Activated CD4-positive, alpha-beta T cell treated with anti-CD3 and anti-CD28 coated beads for 36 hours (primary cell): ENCODE results near the gene CAPNS2. TPM values are rescaled to one million over a fixed set of nuclear protein-coding genes. Genes with fewer than 3 reads are reported as not detected.
"Not testable (repeated sequence)": the region's sequence is repeated elsewhere in the genome, so short reads cannot be mapped to it uniquely, and the experiment has no call there.

Experiments
- ATAC-seq: fragments of 200-7000 bp; cut with Tn5 transposase; one replicate; pipeline ENCODE4 v1.10.0; 2021; ENCODE audit warnings: mild to moderate bottlenecking, moderate library complexity
- CTCF ChIA-PET: fragments of 350-600 bp; sonication (Branson Sonifier 250); formaldehyde crosslinking; loops from one replicate; lab custom pipeline; 2021; ENCODE audit warnings: antibody characterized with exemption; lab: Charles Lee
- POLR2A ChIA-PET: fragments of 350-600 bp; sonication (Branson Sonifier 250); formaldehyde crosslinking; loops from one replicate; lab custom pipeline; 2021; ENCODE audit warnings: antibody characterized with exemption, inconsistent platforms; lab: Charles Lee
- DNase-seq: peaks from one replicate; pipeline ENCODE4 v3.0.0-alpha.2; 2020
- H3K27ac Mint-ChIP-seq: one replicate; pipeline ENCODE4 v1.8.0; 2021; ENCODE audit warnings: mixed read lengths
- H3K27me3 Mint-ChIP-seq: one replicate; pipeline ENCODE4 v1.8.0; 2021; ENCODE audit warnings: mixed read lengths
- H3K36me3 Mint-ChIP-seq: one replicate; pipeline ENCODE4 v1.8.0; 2021; ENCODE audit warnings: low read depth, mixed read lengths
- H3K4me1 Mint-ChIP-seq: one replicate; pipeline ENCODE4 v1.8.0; 2021; ENCODE audit warnings: mixed read lengths
- H3K4me3 Mint-ChIP-seq: one replicate; pipeline ENCODE4 v1.8.0; 2021; ENCODE audit warnings: mild to moderate bottlenecking, moderate library complexity, mixed read lengths
- H3K9me3 Mint-ChIP-seq: one replicate; pipeline ENCODE4 v1.8.0; 2021; ENCODE audit warnings: low read depth, mixed read lengths
- intact Hi-C, 2 experiments: fragments of 100-400 bp; cut with DNase I in 1 of 2; cut with micrococcal nuclease in 1 of 2; formaldehyde crosslinking; loops; one replicate each; pipeline versions ENCODE4 v1.14.2 to v1.15.1; 2022 to 2024; cut with DNase I, micrococcal nuclease
- total RNA-seq, 2 experiments: library from RNA; stranded (reverse); gene quantifications; one replicate each; pipeline ENCODE4 v1.2.3, GENCODE V29; 2021

The CAPNS2 gene
- total RNA-seq, 2 experiments from 2014 or later: not detected

DNA sequence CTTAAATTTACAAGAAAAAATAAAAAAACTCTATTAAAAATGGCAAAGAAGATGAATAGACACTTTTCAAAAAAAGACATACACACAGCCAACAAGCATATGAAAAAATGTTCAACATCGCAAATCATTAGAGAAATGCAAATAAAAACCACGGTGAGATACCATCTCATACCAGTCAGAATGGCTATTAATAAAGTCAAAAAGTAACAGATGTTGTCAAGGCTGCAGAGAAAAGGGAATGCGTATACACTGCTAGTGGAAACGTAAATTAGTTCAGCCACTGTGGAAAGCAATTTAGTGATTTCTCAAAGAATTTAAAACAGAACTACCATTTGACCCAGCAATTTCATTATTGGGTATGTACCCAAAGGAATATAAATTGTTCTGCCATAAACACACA is 31.4 kb downstream of the CAPNS2 start:
- Mint-ChIP-seq H3K36me3 (no peaks in the 10 kb centered on the region), H3K4me1 (no peaks in the 10 kb centered on the region), H3K27ac (no peak overlapping the region), H3K4me3 (no peak overlapping the region), H3K27me3 (peaks cover 17% of the 10 kb centered on the region), H3K9me3 (no peaks in the 10 kb centered on the region)
- ChIA-PET POLR2A (no interaction called here), CTCF (no interaction called here)
- no peak for DNase-seq
- ATAC-seq: no peak
- intact Hi-C loops: no loop called here

DNA sequence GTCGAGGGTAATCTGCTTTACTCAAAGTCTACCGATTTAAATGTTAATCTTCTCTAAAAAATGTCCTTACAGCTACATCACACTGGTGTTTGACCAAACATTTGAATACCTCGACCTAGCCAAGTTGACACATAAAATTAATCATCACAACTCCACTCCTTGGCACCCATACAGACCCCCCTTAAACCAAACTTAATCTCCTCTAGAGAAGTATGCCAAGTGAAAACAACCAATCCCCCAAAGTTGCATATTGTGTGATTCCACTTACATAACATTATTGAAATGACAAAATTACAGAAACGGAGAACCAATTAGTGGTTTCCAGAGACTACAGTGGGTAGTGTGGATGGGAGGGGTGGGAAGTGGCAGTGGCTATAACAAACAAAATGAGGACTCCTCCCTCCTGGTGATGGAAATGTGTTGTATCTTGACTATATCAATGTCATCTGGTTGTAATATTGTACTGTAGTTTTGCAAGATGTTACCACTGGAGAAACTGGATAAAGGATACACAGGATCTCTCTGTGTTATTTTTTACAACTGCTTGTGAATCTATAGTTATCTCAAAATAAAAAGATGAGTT is 39.4 kb downstream of the CAPNS2 start:
- intact Hi-C loops: no loop called here
- CTCF ChIA-PET: no interaction called here
- no peak for ATAC-seq
- Mint-ChIP-seq H3K4me1 (no peaks in the 10 kb centered on the region), H3K36me3 (no peaks in the 10 kb centered on the region), H3K27me3 (peaks cover 6% of the 10 kb centered on the region), H3K4me3 (no peak overlapping the region), H3K27ac (no peak overlapping the region), H3K9me3 (peaks cover 3% of the 10 kb centered on the region)
- POLR2A ChIA-PET: no interaction called here
- DNase-seq: no peak

DNA sequence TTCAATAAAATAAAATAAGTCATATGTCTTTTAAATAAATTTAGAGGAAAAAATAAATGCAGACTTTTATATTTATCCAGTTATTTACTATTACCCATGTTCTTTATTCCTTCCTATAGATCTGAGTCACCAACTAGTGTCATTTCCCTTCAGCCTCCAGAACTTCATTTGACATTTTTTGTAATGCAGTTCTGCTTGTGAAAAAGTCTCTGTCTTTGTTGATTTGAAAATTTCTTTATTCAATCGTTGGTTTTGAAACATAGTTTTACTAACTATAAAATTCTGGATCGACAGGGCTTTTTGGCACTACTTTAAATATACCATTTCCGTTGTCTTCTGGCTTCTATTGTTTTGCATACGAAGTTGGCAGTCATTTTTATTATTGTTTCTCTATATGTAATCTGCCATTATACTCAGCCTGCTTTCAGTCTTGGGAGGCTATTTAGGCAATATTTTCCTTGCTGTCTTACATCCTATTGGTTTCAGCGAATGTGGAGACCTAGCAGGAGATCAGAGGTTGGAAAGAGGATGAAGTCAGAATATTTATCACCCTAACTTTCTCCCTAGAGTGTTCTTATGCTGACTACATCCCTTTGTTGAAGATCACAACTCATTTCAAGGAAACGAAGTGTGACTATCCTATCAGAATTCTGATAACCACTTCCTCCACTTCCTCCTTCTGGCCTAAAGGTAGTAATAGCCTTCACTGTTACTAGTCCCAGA is 47.3 kb downstream of the CAPNS2 start:
- intact Hi-C loops: no loop called here
- ATAC-seq: no peak

DNA sequence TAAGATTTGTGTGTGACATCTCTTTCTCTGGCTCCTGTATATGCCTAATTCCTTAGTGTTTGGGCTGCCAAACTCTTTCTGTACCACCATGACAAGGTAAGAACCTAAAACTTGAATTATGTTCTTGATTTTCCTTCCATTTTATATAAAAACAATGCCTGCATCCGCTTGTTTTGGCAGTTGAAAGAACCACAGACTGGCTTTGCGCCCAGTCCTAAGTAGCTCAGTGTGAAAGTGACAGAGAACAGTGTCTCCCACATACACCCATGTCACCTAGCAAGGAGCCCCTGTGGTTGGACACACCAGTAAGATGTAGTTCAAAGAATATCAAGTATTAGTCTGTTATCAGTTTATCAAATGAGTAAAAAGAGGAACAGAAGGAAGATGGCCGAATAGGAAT is 48.6 kb downstream of the CAPNS2 start:
- ATAC-seq (no peak), DNase-seq (no peak)
- H3K27ac Mint-ChIP-seq: no peak overlapping the region
- POLR2A ChIA-PET: no interaction called here
- H3K4me3 Mint-ChIP-seq: no peak overlapping the region
- H3K4me1 Mint-ChIP-seq: no peaks in the 10 kb centered on the region
- intact Hi-C loops: no loop called here
- CTCF ChIA-PET: no interaction called here
- H3K36me3 Mint-ChIP-seq: no peaks in the 10 kb centered on the region
- H3K27me3 Mint-ChIP-seq: peaks cover 18% of the 10 kb centered on the region
- H3K9me3 Mint-ChIP-seq: peaks cover 3% of the 10 kb centered on the region

More for the DNA sequence above, 47.3 kb downstream of the CAPNS2 start:
- H3K9me3 Mint-ChIP-seq: peaks cover 3% of the 10 kb centered on the region
- no peak overlapping the region for H3K4me3 Mint-ChIP-seq
- DNase-seq: no peak
- H3K27me3 Mint-ChIP-seq: peaks cover 14% of the 10 kb centered on the region
- H3K27ac Mint-ChIP-seq: no peak overlapping the region
- ChIA-PET CTCF (no interaction called here), POLR2A (no interaction called here)
- H3K36me3 Mint-ChIP-seq: no peaks in the 10 kb centered on the region
- H3K4me1 Mint-ChIP-seq: no peaks in the 10 kb centered on the region

DNA sequence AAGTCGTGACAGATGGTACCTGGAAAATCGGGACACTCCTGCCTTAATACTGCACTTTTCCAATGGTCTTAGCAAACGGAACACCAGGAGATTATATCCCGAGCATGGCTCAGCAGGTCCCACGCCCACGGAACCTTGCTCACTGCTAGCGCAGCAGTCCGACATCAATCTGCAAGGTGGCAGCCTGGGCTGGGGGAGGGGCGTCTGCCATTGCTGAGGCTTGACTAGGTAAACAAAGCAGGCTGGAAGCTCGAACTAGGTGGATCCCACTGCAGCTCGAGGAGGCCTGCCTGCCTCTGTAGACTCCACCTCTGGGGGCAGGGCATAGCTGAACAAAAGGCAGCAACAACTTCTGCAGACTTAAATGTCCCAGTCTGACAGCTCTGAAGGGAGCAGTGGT is 49.2 kb downstream of the CAPNS2 start:
- H3K36me3 Mint-ChIP-seq, H3K9me3 Mint-ChIP-seq, H3K4me1 Mint-ChIP-seq, H3K4me3 Mint-ChIP-seq, H3K27ac Mint-ChIP-seq, POLR2A ChIA-PET, ATAC-seq, CTCF ChIA-PET, intact Hi-C loops, DNase-seq: not testable (repeated sequence)
- peaks cover 16% of the 10 kb centered on the region for H3K27me3 Mint-ChIP-seq

Other genes starting within 250 kb of the CAPNS2 start
- gene IRX6, start 242.5 kb upstream of the CAPNS2 start, total RNA-seq: not detected
- gene MMP2, start 87.5 kb upstream of the CAPNS2 start, total RNA-seq: not detected
- under 1 TPM; 0.37 to 0.59 TPM for gene LPCAT2, start 57.6 kb upstream of the CAPNS2 start, total RNA-seq
- not detected for gene SLC6A2, start 89.3 kb downstream of the CAPNS2 start, total RNA-seq